PFSK-1 (cell line): ENCODE measurements around the gene RNF208.

Experiments
- FOXP2 ChIP-seq: optimal IDR thresholded peaks from 2 replicates; pipeline ENCODE3; 2011; ENCODE audit warnings: borderline replicate concordance, control low read depth, inconsistent platforms; ENCODE audit not compliant: insufficient read depth; ENCODE audit errors: extremely low read length, extremely low read depth
- POLR2AphosphoS5 ChIP-seq: IDR thresholded peaks from 2 replicates; pipeline ENCODE4 v1.6.1; 2012; ENCODE audit warnings: low read depth, mild to moderate bottlenecking, control low read depth, low read length, moderate library complexity
- REST ChIP-seq, 2 experiments: IDR thresholded peaks; 2 replicates each; pipeline versions ENCODE4 v1.6.1 to v1.8.0; 2011 to 2012; ENCODE audit warnings: low read depth in 2 of 2, low read length in 2 of 2, control low read depth in 1 of 2, inconsistent platforms in 1 of 2, mild to moderate bottlenecking in 1 of 2, moderate library complexity in 1 of 2; ENCODE audit not compliant: insufficient read depth in 1 of 2
- SIN3A ChIP-seq: IDR thresholded peaks from 2 replicates; pipeline ENCODE4 v1.6.1; 2012; ENCODE audit warnings: mild to moderate bottlenecking, low read length, moderate library complexity, borderline replicate concordance; ENCODE audit not compliant: insufficient read depth
- TAF1 ChIP-seq: IDR thresholded peaks from 2 replicates; pipeline ENCODE4 v1.6.1; 2012; ENCODE audit warnings: low read length, control low read depth, borderline replicate concordance; ENCODE audit not compliant: insufficient read depth

Gene RNF208

GRCh38 chr9:137250329-137251193, 28.5 kb upstream of the RNF208 start:
- TF ChIP-seq TAF1 = no peak
- no peak for TF ChIP-seq SIN3A
- TF ChIP-seq FOXP2 = no peak
- no peak for TF ChIP-seq REST (IDR thresholded peaks at IDR 0.05; ENCODE audit: insufficient read depth in 1 of 2, low read depth in 2 of 2, low read length in 2 of 2)

GRCh38 chr9:137247916-137248175, 25.8 kb upstream of the RNF208 start:
- no peak for TF ChIP-seq SIN3A
- TF ChIP-seq TAF1 = no peak
- no peak for TF ChIP-seq FOXP2
- no peak for TF ChIP-seq REST (IDR thresholded peaks at IDR 0.05; ENCODE audit: insufficient read depth in 1 of 2, low read depth in 2 of 2, low read length in 2 of 2)
- no peak for TF ChIP-seq POLR2AphosphoS5

- TF ChIP-seq SIN3A = no peak
- no peak for TF ChIP-seq TAF1
- no peak for TF ChIP-seq POLR2AphosphoS5
- no peak for TF ChIP-seq FOXP2
- TF ChIP-seq REST (IDR thresholded peaks at IDR 0.05; ENCODE audit: insufficient read depth in 1 of 2, low read depth in 2 of 2, low read length in 2 of 2) = no peak
Observed at GRCh38 chr9:137247135-137247915, 25.3 kb upstream of the RNF208 start.

- TF ChIP-seq SIN3A (no peak), TAF1 (no peak), REST (IDR thresholded peaks at IDR 0.05; ENCODE audit: insufficient read depth in 1 of 2, low read depth in 2 of 2, low read length in 2 of 2) (no peak), POLR2AphosphoS5 (no peak), FOXP2 (no peak)
Observed at GRCh38 chr9:137245450-137246421, 23.7 kb upstream of the RNF208 start.
